A549 (cell line): Measurements from ENCODE around the gene FSD1. TPM values are rescaled to one million over a fixed set of nuclear protein-coding genes. Genes with fewer than 3 reads are reported as not detected.

Experiments
- ATAC-seq, 2 experiments: fragments of 200-7000 bp in 1 of 2; fragments of >200 bp in 1 of 2; cut with Nextera tagmentation in 1 of 2; cut with Tn5 transposase in 1 of 2; 3 replicates each; pipeline versions ENCODE4 v1.8.0 to v1.9.1; 2018 to 2020; ENCODE audit warnings: mild to moderate bottlenecking in 1 of 2, moderate library complexity in 1 of 2
- CTCF ChIA-PET: fragments of 300-600 bp; sonication (Branson Sonifier 250); formaldehyde crosslinking; extraction: SDS; loops from one replicate; lab custom pipeline; 2021; ENCODE audit warnings: antibody characterized with exemption, inconsistent platforms; lab: Yijun Ruan, JAX
- POLR2A ChIA-PET: fragments of 350-600 bp; formaldehyde crosslinking; extraction: SDS; loops from one replicate; lab custom pipeline; 2021; ENCODE audit warnings: antibody characterized with exemption, inconsistent platforms; lab: Yijun Ruan, JAX
- DNase-seq, 2 experiments: peaks; one replicate each; pipeline versions ENCODE4 v3.0.0 to v3.0.0-alpha.2; 2011 to 2016; ENCODE audit warnings: low read depth in 1 of 2, low spot score in 1 of 2
- FAIRE-seq: peaks from 2 replicates; lab custom pipeline; 2011; peaks lifted over from hg19 to GRCh38; lab: Jason Lieb, UNC
- H3K27ac ChIP-seq, 2 experiments: fragments of >200 bp; sonication (Bioruptor Twin); formaldehyde crosslinking; 3 replicates each; pipeline ENCODE4 v1.5.1; 2016 to 2017
- H3K4me1 ChIP-seq: fragments of >200 bp; sonication (Bioruptor Twin); formaldehyde crosslinking; 3 replicates; pipeline ENCODE4 v1.6.1; 2016
- H3K4me2 ChIP-seq: fragments of >200 bp; sonication (Bioruptor Twin); formaldehyde crosslinking; 3 replicates; pipeline ENCODE4 v1.6.1; 2016
- H3K4me3 ChIP-seq: fragments of >200 bp; sonication (Bioruptor Twin); formaldehyde crosslinking; 3 replicates; pipeline ENCODE4 v1.5.1; 2016
- H3K9me3 ChIP-seq: fragments of >200 bp; sonication (Bioruptor Twin); formaldehyde crosslinking; 3 replicates; pipeline ENCODE4 v1.6.1; 2016
- BHLHE40 ChIP-seq: IDR thresholded peaks from 2 replicates; pipeline ENCODE4 v1.6.1; 2012; ENCODE audit warnings: low read depth, low read length, inconsistent platforms
- CEBPB ChIP-seq, 2 experiments: fragments of >200 bp in 1 of 2; sonication (Bioruptor Twin) in 1 of 2; formaldehyde crosslinking in 1 of 2; IDR thresholded peaks; 2 replicates each; pipeline ENCODE4 v1.6.1; 2012 to 2016
- CHD2 ChIP-seq: fragments of 150-350 bp; IDR thresholded peaks from 2 replicates; pipeline ENCODE4 v1.6.1; 2014; ENCODE audit warnings: low read length; ENCODE audit not compliant: partially characterized antibody
- EP300 ChIP-seq, 2 experiments: fragments of >200 bp; sonication (Bioruptor Twin); formaldehyde crosslinking; IDR thresholded peaks; 2 replicates in 1 of 2; 3 replicates in 1 of 2; pipeline ENCODE4 v1.6.1; 2016 to 2017
- FOSB ChIP-seq: fragments of 250-450 bp; sonication (Bioruptor Pico); IDR thresholded peaks from 2 replicates; pipeline ENCODE4 v1.5.0; 2020; ENCODE audit warnings: mild to moderate bottlenecking, moderate library complexity
- GATA3 ChIP-seq: IDR thresholded peaks from 2 replicates; pipeline ENCODE4 v1.6.1; 2012; ENCODE audit warnings: borderline replicate concordance
- HDAC2 ChIP-seq: fragments of 200-600 bp; sonication (generic); IDR thresholded peaks from 2 replicates; pipeline ENCODE4 v1.6.1; 2016
- HEYL ChIP-seq: fragments of 250-450 bp; sonication (Bioruptor Pico); IDR thresholded peaks from 2 replicates; pipeline ENCODE4 v1.8.0; 2021; ENCODE audit warnings: mild to moderate bottlenecking, moderate library complexity
- MAFK ChIP-seq: fragments of 450-650 bp; IDR thresholded peaks from 2 replicates; pipeline ENCODE4 v1.6.1; 2014; ENCODE audit not compliant: partially characterized antibody
- NR3C1 ChIP-seq: fragments of >200 bp; sonication (Bioruptor Twin); formaldehyde crosslinking; IDR thresholded peaks from 3 replicates; pipeline ENCODE4 v1.6.1; 2017
- POLR2A ChIP-seq: IDR thresholded peaks from 2 replicates; pipeline ENCODE4 v1.6.1; 2012; ENCODE audit warnings: mild to moderate bottlenecking, low read length
- RAD21 ChIP-seq, 2 experiments: fragments of >200 bp in 1 of 2; sonication (Bioruptor Twin) in 1 of 2; formaldehyde crosslinking in 1 of 2; IDR thresholded peaks in 1 of 2; conservative IDR thresholded peaks in 1 of 2; 2 replicates in 1 of 2; 3 replicates in 1 of 2; pipeline ENCODE4 v1.6.1; 2012 to 2018; ENCODE audit warnings: inconsistent platforms in 1 of 2
- RCOR1 ChIP-seq: fragments of 150-350 bp; IDR thresholded peaks from 2 replicates; pipeline ENCODE4 v1.6.1; 2014; ENCODE audit warnings: antibody characterized with exemption, low read length, low read depth
- RFX5 ChIP-seq: fragments of 450-650 bp; IDR thresholded peaks from 2 replicates; pipeline ENCODE4 v1.7.1; 2014; ENCODE audit warnings: antibody characterized with exemption, mild to moderate bottlenecking, moderate library complexity
- RNF2 ChIP-seq: fragments of 200-600 bp; sonication (generic); IDR thresholded peaks from 2 replicates; pipeline ENCODE4 v1.6.1; 2016; ENCODE audit warnings: low read depth, mild to moderate bottlenecking, antibody characterized with exemption, moderate library complexity, borderline replicate concordance
- SMC3 ChIP-seq: fragments of >200 bp; sonication (Bioruptor Twin); formaldehyde crosslinking; IDR thresholded peaks from 3 replicates; pipeline ENCODE4 v1.6.1; 2018; ENCODE audit warnings: inconsistent platforms
- TFCP2L1 ChIP-seq: fragments of 250-450 bp; sonication (Bioruptor Pico); IDR thresholded peaks from 2 replicates; pipeline ENCODE4 v1.5.0; 2021; ENCODE audit warnings: mild to moderate bottlenecking
- ZC3H11A ChIP-seq: fragments of 450-650 bp; IDR thresholded peaks from 2 replicates; pipeline ENCODE4 v1.6.1; 2014; ENCODE audit warnings: antibody characterized with exemption, mild to moderate bottlenecking
- WGBS: methylation state at CpG from one replicate; pipeline ENCODE4 v1.1.6; 2017; ENCODE audit errors: missing lambda C conversion rate; 5-methylcytosine and 5-hydroxymethylcytosine counted together
- polyA plus RNA-seq, 4 experiments: library from polyadenylated mRNA; depleted of rRNA in 3 of 4; stranded (reverse); fragments of >200 nt; fragmentation: RNase III in 1 of 4; extraction: RNeasy Plus Mini Kit Qiagen cat#74134 plus additional on column Dnase treatment in 1 of 4; gene quantifications; 2 replicates in 3 of 4; 3 replicates in 1 of 4; pipeline ENCODE4 v1.2.3, GENCODE V29; 2011 to 2017
- TF ChIP-seq, protein P1 (sequence below): fragments of >200 bp; sonication (Bioruptor Twin); formaldehyde crosslinking; IDR thresholded peaks from 3 replicates; pipeline ENCODE4 v1.5.1; 2016
- TF ChIP-seq, protein P2 (sequence below): fragments of >200 bp; sonication (Bioruptor Twin); formaldehyde crosslinking; IDR thresholded peaks from 3 replicates; pipeline ENCODE4 v1.6.1; 2016
- TF ChIP-seq, protein P3 (sequence below): IDR thresholded peaks from 2 replicates; pipeline ENCODE4 v1.6.1; 2012

Gene FSD1
- polyA plus RNA-seq, 2 of the 4 experiments (the other 2 are of a cell fraction) = 3.5 to 13.2 TPM

GRCh38 chr19:4369109-4369887 is 64.9 kb downstream of the FSD1 start:
- Histone ChIP-seq H3K9me3 (no peaks in the 10 kb centered on the region), H3K27ac (peak overlapping the region in 1 of 2 experiments; percentile 59; a peak in 2 of 6 replicates), H3K4me1 (peaks cover 25% of the 10 kb centered on the region), H3K4me3 (no peak overlapping the region), H3K4me2 (no peak overlapping the region)
- POLR2A ChIA-PET = no interaction called here
- no peak for DNase-seq
- ATAC-seq = no peak
- CTCF ChIA-PET = interaction anchor here (1.0 to 2.4 kb wide), 3 partner anchors 10 to 31 kb away, joined by 6 to 10 read pairs (median 6); partner anchors contain the start of gene SH3GL1
- TF ChIP-seq FOSB (CRISPR knock-in tag) (no peak), ZC3H11A (no peak), CEBPB (IDR thresholded peaks at IDR 0.05) (no peak)
- FAIRE-seq = no peak
- WGBS = 84% methylated on average over 10 of the region's 25 CpGs

DNA sequence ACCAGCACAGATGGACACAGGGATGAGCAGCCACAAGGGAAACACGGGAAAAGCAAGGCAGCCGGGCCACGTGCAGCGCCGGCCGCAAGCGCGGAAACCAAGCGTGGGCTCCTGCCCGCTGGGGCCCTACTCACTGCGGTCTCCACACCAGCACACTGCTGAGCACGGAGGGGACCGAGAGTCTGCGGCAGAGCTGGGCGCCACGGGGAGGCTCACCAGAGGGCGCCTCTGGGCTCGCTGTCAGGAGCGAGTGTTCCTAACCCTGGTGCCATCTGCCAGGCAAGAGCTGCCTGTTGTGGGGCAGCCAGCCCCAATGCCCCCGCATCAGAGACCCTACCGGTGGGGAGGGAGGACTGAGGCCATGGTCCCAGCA is 65.5 kb downstream of the FSD1 start:
- no peaks in the 10 kb centered on the region for H3K9me3 ChIP-seq
- no peak overlapping the region for H3K4me2 ChIP-seq
- no peak for FAIRE-seq
- peak overlapping the region in 1 of 2 experiments; percentile 59; a peak in 2 of 6 replicates for H3K27ac ChIP-seq
- peaks cover 31% of the 10 kb centered on the region for H3K4me1 ChIP-seq
- no peak for DNase-seq
- CTCF ChIA-PET = interaction anchor here (0.6 to 2.4 kb wide), 5 partner anchors 9 to 267 kb away, joined by 3 to 10 read pairs (median 6); partner anchors contain the start of gene SH3GL1
- no peak overlapping the region for H3K4me3 ChIP-seq
- TF ChIP-seq, protein P1, sequence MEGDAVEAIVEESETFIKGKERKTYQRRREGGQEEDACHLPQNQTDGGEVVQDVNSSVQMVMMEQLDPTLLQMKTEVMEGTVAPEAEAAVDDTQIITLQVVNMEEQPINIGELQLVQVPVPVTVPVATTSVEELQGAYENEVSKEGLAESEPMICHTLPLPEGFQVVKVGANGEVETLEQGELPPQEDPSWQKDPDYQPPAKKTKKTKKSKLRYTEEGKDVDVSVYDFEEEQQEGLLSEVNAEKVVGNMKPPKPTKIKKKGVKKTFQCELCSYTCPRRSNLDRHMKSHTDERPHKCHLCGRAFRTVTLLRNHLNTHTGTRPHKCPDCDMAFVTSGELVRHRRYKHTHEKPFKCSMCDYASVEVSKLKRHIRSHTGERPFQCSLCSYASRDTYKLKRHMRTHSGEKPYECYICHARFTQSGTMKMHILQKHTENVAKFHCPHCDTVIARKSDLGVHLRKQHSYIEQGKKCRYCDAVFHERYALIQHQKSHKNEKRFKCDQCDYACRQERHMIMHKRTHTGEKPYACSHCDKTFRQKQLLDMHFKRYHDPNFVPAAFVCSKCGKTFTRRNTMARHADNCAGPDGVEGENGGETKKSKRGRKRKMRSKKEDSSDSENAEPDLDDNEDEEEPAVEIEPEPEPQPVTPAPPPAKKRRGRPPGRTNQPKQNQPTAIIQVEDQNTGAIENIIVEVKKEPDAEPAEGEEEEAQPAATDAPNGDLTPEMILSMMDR = 0 out of 3 replicates have a peak, but pooled peaks have one; percentile 23
- TF ChIP-seq RFX5 (no peak), SMC3 (peak; percentile 32; the same call in 1 of the 3 replicates), RAD21 (conservative IDR thresholded peaks at IDR 0.05 in 1 of 2, IDR thresholded peaks at IDR 0.05 in 1 of 2) (0 out of 5 replicates have a peak, but pooled peaks have one; percentile 22 to 29)
- TF ChIP-seq, all 56 proteins: peak for 3
- POLR2A ChIA-PET = no interaction called here
- WGBS = 100% methylated on average over 1 of the region's 21 CpGs
- peak; percentile 18 to 53; a peak in 4 of 6 replicates for ATAC-seq

GRCh38 chr19:4370418-4371041 is 66.1 kb downstream of the FSD1 start:
- ChIA-PET CTCF (interaction anchor here (0.5 to 2.4 kb wide), 6 partner anchors 9 to 266 kb away, joined by 3 to 10 read pairs (median 4); partner anchors contain the start of gene SH3GL1), POLR2A (no interaction called here)
- no peak for TF ChIP-seq NR3C1
- TF ChIP-seq, protein P2, sequence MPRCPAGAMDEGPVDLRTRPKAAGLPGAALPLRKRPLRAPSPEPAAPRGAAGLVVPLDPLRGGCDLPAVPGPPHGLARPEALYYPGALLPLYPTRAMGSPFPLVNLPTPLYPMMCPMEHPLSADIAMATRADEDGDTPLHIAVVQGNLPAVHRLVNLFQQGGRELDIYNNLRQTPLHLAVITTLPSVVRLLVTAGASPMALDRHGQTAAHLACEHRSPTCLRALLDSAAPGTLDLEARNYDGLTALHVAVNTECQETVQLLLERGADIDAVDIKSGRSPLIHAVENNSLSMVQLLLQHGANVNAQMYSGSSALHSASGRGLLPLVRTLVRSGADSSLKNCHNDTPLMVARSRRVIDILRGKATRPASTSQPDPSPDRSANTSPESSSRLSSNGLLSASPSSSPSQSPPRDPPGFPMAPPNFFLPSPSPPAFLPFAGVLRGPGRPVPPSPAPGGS = no peak
- TF ChIP-seq RNF2 = no peak
- no peak for TF ChIP-seq BHLHE40
- TF ChIP-seq CHD2 = no peak
- TF ChIP-seq MAFK = no peak
- TF ChIP-seq HDAC2 = no peak
- no peak for TF ChIP-seq TFCP2L1
- TF ChIP-seq RCOR1 = no peak
- TF ChIP-seq CEBPB (IDR thresholded peaks at IDR 0.05) = no peak
- TF ChIP-seq HEYL (CRISPR knock-in tag) = no peak
- TF ChIP-seq, protein P3, sequence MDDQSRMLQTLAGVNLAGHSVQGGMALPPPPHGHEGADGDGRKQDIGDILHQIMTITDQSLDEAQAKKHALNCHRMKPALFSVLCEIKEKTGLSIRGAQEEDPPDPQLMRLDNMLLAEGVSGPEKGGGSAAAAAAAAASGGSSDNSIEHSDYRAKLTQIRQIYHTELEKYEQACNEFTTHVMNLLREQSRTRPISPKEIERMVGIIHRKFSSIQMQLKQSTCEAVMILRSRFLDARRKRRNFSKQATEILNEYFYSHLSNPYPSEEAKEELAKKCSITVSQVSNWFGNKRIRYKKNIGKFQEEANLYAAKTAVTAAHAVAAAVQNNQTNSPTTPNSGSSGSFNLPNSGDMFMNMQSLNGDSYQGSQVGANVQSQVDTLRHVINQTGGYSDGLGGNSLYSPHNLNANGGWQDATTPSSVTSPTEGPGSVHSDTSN = no peak
- TF ChIP-seq EP300 (IDR thresholded peaks at IDR 0.05) = no peak
- TF ChIP-seq POLR2A = no peak
- TF ChIP-seq GATA3 = no peak
- no peak overlapping the region for H3K4me3 ChIP-seq
- 80% methylated on average over 5 of the region's 15 CpGs for WGBS
- FAIRE-seq = no peak
- H3K9me3 ChIP-seq = no peaks in the 10 kb centered on the region
- H3K4me2 ChIP-seq = no peak overlapping the region
- no peak for ATAC-seq
- no peak for DNase-seq
- peaks cover 37% of the 10 kb centered on the region for H3K4me1 ChIP-seq
- peak overlapping the region in 1 of 2 experiments; percentile 99; a peak in 2 of 6 replicates for H3K27ac ChIP-seq
